Activated T-helper 1 cell treated with Interleukin-2 at 50 U/mL for 16 hours (primary cell): Measurements from ENCODE around the gene SIAH3.

Experiments
- DNase-seq: peaks from one replicate; pipeline ENCODE4 v3.0.0-alpha.2; 2020; ENCODE audit warnings: low read depth

SIAH3 gene

DNA sequence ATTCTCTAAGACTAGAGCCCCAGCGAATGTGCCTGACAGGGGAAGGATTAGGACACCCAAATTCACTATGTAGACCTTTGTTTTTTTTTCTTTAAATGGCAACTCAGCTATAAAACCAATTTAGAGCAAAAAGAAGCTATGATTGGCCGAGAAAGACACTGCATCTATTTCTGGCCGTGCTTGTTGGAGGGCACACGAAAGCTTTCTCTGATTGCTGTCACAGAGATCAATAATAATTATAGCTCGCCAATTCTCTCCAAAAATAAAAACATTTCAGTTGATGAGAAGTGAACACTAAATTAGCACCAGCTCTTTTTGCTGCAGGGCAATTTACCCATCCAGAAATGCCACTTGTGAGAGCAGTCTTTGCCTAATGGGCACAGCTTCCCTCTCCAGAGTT is 118.2 kb downstream of the SIAH3 start:
- no peak for DNase-seq

DNA sequence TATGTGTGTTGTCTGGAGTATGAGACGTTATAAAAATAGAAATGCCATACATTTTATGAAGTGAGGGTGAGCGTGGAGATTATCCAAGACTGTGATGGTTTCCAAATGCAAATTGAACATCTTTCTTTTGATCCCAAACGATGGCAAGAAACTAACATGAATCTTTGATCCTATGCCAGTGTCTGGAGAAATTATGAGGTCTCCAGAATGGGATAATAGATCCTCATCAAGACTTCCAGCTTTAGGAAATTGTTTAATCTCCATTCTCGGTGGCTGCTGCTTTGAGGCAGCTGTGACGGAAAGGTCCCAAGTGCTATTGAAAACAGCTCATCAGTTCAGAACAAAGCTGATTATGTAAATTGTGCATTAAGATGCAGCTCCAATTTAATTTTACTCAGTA is 118.6 kb downstream of the SIAH3 start:
- no peak for DNase-seq

DNA sequence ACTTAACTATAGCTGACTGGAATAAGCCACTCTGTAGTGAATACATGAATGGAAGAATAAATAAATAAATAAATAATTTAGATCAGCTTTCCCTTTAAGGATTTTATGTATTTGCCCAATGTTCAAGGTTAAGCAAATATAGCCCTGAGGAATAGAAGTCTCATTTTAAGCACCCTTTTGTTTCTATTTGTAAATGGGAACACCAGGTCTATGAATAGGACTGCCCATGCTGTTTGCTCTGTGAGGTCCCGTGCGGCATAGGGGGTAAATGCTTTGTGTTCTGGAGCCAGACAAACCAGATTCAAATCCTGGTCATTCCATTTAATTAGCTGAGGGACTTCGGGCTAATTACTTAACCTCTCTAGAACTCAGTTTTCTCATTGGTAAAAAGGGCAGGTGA is 120.1 kb downstream of the SIAH3 start:
- DNase-seq, result no peak

GRCh38 chr13:45728759-45729158 is 122.8 kb downstream of the SIAH3 start:
- no peak for DNase-seq
